ENCODE measurements around the gene ADAMTSL5. TPM values are rescaled to one million over a fixed set of nuclear protein-coding genes. Genes with fewer than 3 reads are reported as not detected.

The ADAMTSL5 gene
- total and polyA plus RNA-seq, 4 donors, result 0.09 to 1.8 (median 1.1) TPM

DNA sequence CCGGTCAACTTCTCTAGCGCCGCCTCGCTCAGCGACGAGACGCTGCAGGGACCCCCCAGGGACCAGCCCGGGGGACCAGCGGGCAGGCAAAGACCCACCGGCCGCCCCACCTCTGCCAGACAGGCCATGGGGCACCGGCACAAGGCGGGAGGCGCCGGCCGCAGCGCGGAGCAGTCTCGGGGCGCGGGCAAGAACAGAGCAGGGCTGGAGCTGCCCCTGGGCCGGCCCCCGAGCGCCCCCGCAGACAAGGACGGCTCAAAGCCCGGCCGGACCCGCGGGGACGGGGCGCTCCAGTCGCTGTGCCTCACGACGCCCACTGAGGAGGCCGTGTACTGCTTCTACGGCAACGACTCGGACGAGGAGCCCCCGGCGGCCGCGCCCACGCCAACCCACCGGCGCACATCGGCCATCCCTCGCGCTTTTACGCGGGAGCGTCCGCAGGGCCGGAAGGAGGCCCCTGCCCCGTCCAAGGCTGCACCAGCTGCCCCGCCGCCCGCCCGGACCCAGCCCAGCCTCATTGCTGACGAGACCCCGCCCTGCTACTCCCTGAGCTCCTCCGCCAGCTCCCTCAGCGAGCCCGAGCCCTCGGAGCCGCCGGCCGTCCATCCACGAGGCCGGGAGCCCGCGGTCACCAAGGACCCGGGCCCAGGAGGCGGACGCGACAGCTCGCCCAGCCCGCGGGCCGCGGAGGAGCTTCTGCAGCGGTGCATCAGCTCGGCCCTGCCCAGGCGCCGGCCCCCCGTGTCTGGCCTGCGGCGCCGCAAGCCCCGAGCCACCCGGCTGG is 45.1 kb downstream of the ADAMTSL5 start:
- no peak for DNase-seq (ENCODE audit: low spot score)

DNA sequence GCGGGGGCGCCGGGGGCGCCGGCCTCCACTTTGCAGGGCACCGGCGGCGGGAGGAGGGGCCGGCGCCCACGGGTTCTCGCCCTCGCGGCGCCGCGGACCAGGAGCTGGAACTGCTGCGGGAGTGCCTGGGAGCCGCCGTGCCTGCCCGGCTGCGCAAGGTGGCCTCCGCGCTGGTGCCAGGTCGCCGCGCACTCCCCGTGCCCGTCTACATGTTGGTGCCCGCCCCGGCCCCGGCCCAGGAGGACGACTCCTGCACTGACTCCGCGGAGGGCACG is 45.7 kb downstream of the ADAMTSL5 start:
- Histone ChIP-seq H3K27me3 (ENCODE audit: control insufficient read depth in 4 of 4, insufficient read depth in 4 of 4, low read length in 3 of 4) (peaks cover 0 to 11% (median 7%) of the 10 kb centered on the region in 4 donors), H3K4me1 (ENCODE audit: control insufficient read depth in 4 of 4, insufficient read depth in 4 of 4, low read length in 3 of 4) (peaks cover 30 to 62% (median 44%) of the 10 kb centered on the region in 4 donors), H3K9me3 (ENCODE audit: control insufficient read depth in 4 of 4, low read length in 3 of 4) (no peaks in the 10 kb centered on the region), H3K9ac (ENCODE audit: low read depth in 1 of 2, low read length in 2 of 2) (no peak overlapping the region), H3K27ac (ENCODE audit: low read depth in 1 of 2, low read length in 2 of 2) (no peak overlapping the region), H3K36me3 (ENCODE audit: control insufficient read depth in 4 of 4, insufficient read depth in 3 of 4, low read depth in 1 of 4, low read length in 3 of 4) (no peaks in the 10 kb centered on the region), H3K4me3 (ENCODE audit: low read depth in 1 of 3, low read length in 3 of 3) (no peak overlapping the region)
- WGBS, result 17% methylated on average over 36 of the region's 36 CpGs
- TF ChIP-seq FOXA2 (IDR thresholded peaks at IDR 0.05), result no peak
- no peak for DNase-seq (ENCODE audit: low spot score)

More for the DNA sequence above, 45.1 kb downstream of the ADAMTSL5 start:
- no peak overlapping the region for H3K27ac ChIP-seq (ENCODE audit: low read depth in 1 of 2, low read length in 2 of 2)
- no peak overlapping the region for H3K4me3 ChIP-seq (ENCODE audit: low read depth in 1 of 3, low read length in 3 of 3)
- peaks cover 30 to 66% (median 44%) of the 10 kb centered on the region in 4 donors for H3K4me1 ChIP-seq (ENCODE audit: control insufficient read depth in 4 of 4, insufficient read depth in 4 of 4, low read length in 3 of 4)
- no peak overlapping the region for H3K9ac ChIP-seq (ENCODE audit: low read depth in 1 of 2, low read length in 2 of 2)
- no peaks in the 10 kb centered on the region for H3K9me3 ChIP-seq (ENCODE audit: control insufficient read depth in 4 of 4, low read length in 3 of 4)
- 7% methylated on average over 92 of the region's 92 CpGs for WGBS
- H3K36me3 ChIP-seq (ENCODE audit: control insufficient read depth in 4 of 4, insufficient read depth in 3 of 4, low read depth in 1 of 4, low read length in 3 of 4), result no peaks in the 10 kb centered on the region
- TF ChIP-seq HNF4A (conservative IDR thresholded peaks at IDR 0.05) (no peak), FOXA2 (IDR thresholded peaks at IDR 0.05) (no peak), EGR1 (IDR thresholded peaks at IDR 0.05; ENCODE audit: low read depth in 2 of 2) (no peak), YY1 (IDR thresholded peaks at IDR 0.05) (no peak), RXRA (IDR thresholded peaks at IDR 0.05) (no peak), FOXA1 (IDR thresholded peaks at IDR 0.05) (no peak), HNF4G (IDR thresholded peaks at IDR 0.05) (no peak), TAF1 (conservative IDR thresholded peaks at IDR 0.05) (no peak), JUND (IDR thresholded peaks at IDR 0.05) (no peak), GABPA (IDR thresholded peaks at IDR 0.05 in 1 of 2, conservative IDR thresholded peaks at IDR 0.05 in 1 of 2) (no peak), SP1 (IDR thresholded peaks at IDR 0.05) (no peak)
- TF ChIP-seq, protein P1, sequence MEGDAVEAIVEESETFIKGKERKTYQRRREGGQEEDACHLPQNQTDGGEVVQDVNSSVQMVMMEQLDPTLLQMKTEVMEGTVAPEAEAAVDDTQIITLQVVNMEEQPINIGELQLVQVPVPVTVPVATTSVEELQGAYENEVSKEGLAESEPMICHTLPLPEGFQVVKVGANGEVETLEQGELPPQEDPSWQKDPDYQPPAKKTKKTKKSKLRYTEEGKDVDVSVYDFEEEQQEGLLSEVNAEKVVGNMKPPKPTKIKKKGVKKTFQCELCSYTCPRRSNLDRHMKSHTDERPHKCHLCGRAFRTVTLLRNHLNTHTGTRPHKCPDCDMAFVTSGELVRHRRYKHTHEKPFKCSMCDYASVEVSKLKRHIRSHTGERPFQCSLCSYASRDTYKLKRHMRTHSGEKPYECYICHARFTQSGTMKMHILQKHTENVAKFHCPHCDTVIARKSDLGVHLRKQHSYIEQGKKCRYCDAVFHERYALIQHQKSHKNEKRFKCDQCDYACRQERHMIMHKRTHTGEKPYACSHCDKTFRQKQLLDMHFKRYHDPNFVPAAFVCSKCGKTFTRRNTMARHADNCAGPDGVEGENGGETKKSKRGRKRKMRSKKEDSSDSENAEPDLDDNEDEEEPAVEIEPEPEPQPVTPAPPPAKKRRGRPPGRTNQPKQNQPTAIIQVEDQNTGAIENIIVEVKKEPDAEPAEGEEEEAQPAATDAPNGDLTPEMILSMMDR (IDR thresholded peaks at IDR 0.05; ENCODE audit: low read depth, low read length, missing input control), result no peak
- TF ChIP-seq, protein P2, sequence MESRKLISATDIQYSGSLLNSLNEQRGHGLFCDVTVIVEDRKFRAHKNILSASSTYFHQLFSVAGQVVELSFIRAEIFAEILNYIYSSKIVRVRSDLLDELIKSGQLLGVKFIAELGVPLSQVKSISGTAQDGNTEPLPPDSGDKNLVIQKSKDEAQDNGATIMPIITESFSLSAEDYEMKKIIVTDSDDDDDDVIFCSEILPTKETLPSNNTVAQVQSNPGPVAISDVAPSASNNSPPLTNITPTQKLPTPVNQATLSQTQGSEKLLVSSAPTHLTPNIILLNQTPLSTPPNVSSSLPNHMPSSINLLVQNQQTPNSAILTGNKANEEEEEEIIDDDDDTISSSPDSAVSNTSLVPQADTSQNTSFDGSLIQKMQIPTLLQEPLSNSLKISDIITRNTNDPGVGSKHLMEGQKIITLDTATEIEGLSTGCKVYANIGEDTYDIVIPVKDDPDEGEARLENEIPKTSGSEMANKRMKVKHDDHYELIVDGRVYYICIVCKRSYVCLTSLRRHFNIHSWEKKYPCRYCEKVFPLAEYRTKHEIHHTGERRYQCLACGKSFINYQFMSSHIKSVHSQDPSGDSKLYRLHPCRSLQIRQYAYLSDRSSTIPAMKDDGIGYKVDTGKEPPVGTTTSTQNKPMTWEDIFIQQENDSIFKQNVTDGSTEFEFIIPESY (IDR thresholded peaks at IDR 0.05), result no peak
- H3K27me3 ChIP-seq (ENCODE audit: control insufficient read depth in 4 of 4, insufficient read depth in 4 of 4, low read length in 3 of 4), result peaks cover 0 to 11% (median 7%) of the 10 kb centered on the region in 4 donors

DNA sequence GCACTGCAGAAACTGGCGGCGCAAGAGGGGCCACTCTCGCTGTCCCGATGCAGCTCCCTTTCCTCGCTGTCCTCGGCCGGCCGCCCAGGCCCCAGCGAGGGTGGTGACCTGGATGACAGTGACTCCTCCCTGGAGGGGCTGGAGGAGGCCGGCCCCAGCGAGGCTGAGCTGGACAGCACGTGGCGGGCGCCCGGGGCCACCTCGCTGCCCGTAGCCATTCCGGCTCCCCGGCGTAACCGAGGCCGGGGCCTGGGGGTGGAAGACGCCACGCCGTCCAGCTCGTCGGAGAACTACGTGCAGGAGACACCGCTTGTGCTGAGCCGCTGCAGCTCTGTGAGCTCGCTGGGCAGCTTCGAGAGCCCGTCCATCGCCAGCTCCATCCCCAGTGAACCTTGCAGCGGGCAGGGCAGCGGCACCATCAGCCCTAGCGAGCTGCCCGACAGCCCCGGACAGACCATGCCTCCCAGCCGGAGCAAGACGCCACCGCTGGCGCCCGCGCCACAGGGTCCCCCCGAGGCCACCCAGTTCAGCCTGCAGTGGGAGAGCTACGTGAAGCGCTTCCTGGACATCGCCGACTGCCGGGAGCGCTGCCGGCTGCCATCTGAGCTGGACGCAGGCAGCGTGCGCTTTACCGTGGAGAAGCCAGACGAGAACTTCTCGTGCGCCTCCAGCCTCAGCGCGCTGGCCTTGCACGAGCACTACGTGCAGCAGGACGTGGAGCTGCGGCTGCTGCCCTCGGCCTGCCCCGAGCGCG is 46.2 kb downstream of the ADAMTSL5 start:
- Histone ChIP-seq H3K4me1 (ENCODE audit: control insufficient read depth in 4 of 4, insufficient read depth in 4 of 4, low read length in 3 of 4) (peaks cover 30 to 58% (median 44%) of the 10 kb centered on the region in 4 donors), H3K9ac (ENCODE audit: low read depth in 1 of 2, low read length in 2 of 2) (no peak overlapping the region), H3K4me3 (ENCODE audit: low read depth in 1 of 3, low read length in 3 of 3) (no peak overlapping the region), H3K9me3 (ENCODE audit: control insufficient read depth in 4 of 4, low read length in 3 of 4) (no peaks in the 10 kb centered on the region), H3K27ac (ENCODE audit: low read depth in 1 of 2, low read length in 2 of 2) (no peak overlapping the region), H3K27me3 (ENCODE audit: control insufficient read depth in 4 of 4, insufficient read depth in 4 of 4, low read length in 3 of 4) (peaks cover 0 to 11% (median 7%) of the 10 kb centered on the region in 4 donors), H3K36me3 (ENCODE audit: control insufficient read depth in 4 of 4, insufficient read depth in 3 of 4, low read depth in 1 of 4, low read length in 3 of 4) (no peaks in the 10 kb centered on the region)
- 51% methylated on average over 70 of the region's 70 CpGs for WGBS
- DNase-seq (ENCODE audit: low spot score), result no peak
- TF ChIP-seq, protein P2 (IDR thresholded peaks at IDR 0.05), result no peak
- no peak for TF ChIP-seq FOXA1 (IDR thresholded peaks at IDR 0.05)
- no peak for TF ChIP-seq YY1 (IDR thresholded peaks at IDR 0.05)
- no peak for TF ChIP-seq HNF4A (conservative IDR thresholded peaks at IDR 0.05)
- no peak for TF ChIP-seq TAF1 (conservative IDR thresholded peaks at IDR 0.05)
- TF ChIP-seq, protein P3, sequence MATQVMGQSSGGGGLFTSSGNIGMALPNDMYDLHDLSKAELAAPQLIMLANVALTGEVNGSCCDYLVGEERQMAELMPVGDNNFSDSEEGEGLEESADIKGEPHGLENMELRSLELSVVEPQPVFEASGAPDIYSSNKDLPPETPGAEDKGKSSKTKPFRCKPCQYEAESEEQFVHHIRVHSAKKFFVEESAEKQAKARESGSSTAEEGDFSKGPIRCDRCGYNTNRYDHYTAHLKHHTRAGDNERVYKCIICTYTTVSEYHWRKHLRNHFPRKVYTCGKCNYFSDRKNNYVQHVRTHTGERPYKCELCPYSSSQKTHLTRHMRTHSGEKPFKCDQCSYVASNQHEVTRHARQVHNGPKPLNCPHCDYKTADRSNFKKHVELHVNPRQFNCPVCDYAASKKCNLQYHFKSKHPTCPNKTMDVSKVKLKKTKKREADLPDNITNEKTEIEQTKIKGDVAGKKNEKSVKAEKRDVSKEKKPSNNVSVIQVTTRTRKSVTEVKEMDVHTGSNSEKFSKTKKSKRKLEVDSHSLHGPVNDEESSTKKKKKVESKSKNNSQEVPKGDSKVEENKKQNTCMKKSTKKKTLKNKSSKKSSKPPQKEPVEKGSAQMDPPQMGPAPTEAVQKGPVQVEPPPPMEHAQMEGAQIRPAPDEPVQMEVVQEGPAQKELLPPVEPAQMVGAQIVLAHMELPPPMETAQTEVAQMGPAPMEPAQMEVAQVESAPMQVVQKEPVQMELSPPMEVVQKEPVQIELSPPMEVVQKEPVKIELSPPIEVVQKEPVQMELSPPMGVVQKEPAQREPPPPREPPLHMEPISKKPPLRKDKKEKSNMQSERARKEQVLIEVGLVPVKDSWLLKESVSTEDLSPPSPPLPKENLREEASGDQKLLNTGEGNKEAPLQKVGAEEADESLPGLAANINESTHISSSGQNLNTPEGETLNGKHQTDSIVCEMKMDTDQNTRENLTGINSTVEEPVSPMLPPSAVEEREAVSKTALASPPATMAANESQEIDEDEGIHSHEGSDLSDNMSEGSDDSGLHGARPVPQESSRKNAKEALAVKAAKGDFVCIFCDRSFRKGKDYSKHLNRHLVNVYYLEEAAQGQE (IDR thresholded peaks at IDR 0.05), result no peak
- TF ChIP-seq, protein P4, sequence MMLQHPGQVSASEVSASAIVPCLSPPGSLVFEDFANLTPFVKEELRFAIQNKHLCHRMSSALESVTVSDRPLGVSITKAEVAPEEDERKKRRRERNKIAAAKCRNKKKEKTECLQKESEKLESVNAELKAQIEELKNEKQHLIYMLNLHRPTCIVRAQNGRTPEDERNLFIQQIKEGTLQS (IDR thresholded peaks at IDR 0.05), result no peak
- TF ChIP-seq, protein P5, sequence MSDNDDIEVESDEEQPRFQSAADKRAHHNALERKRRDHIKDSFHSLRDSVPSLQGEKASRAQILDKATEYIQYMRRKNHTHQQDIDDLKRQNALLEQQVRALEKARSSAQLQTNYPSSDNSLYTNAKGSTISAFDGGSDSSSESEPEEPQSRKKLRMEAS (IDR thresholded peaks at IDR 0.05), result no peak

All from liver (tissue), 9 donors.